SK-N-SH (cell line): Measurements from ENCODE around the gene TM9SF3.

Experiments used
- GABPA ChIP-seq: IDR thresholded peaks from 2 replicates; pipeline ENCODE4 v1.4.0; 2012; ENCODE audit warnings: low read depth, mild to moderate bottlenecking
- RCOR1 ChIP-seq: fragments of 150-350 bp; IDR thresholded peaks from 2 replicates; pipeline ENCODE4 v1.6.1; 2017; ENCODE audit warnings: antibody characterized with exemption, low read length
- YY1 ChIP-seq: IDR thresholded peaks from 2 replicates; pipeline ENCODE4 v1.4.0; 2012; ENCODE audit warnings: low read depth, mild to moderate bottlenecking
- TF ChIP-seq, protein P1 (sequence below): fragments of 200-600 bp; sonication (generic); IDR thresholded peaks from 2 replicates; pipeline ENCODE4 v1.6.1; 2017; ENCODE audit warnings: antibody characterized with exemption, mild to moderate bottlenecking, moderate library complexity

DNA sequence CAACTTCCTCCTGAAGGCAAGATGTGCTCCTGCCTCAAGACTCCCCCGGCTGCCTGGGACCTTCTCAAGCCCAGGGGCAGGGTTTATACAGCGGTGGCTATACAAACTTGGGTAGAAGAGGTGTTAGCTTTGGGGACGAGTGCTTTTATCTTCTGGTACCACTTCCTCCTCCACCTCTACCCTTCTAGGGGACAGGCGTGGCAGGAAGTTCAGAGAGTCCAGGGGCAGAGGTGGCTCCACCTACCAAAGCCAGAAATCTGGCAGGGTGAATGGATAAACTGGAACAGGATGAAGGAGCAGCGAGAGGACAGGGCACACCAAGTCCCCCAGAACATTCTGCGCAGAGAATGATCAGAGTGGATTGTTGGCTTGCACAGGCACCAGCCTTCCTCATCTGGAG is 24.0 kb upstream of the TM9SF3 start:
- TF ChIP-seq YY1 (no peak), RCOR1 (no peak), GABPA (no peak)
- TF ChIP-seq, protein P1, sequence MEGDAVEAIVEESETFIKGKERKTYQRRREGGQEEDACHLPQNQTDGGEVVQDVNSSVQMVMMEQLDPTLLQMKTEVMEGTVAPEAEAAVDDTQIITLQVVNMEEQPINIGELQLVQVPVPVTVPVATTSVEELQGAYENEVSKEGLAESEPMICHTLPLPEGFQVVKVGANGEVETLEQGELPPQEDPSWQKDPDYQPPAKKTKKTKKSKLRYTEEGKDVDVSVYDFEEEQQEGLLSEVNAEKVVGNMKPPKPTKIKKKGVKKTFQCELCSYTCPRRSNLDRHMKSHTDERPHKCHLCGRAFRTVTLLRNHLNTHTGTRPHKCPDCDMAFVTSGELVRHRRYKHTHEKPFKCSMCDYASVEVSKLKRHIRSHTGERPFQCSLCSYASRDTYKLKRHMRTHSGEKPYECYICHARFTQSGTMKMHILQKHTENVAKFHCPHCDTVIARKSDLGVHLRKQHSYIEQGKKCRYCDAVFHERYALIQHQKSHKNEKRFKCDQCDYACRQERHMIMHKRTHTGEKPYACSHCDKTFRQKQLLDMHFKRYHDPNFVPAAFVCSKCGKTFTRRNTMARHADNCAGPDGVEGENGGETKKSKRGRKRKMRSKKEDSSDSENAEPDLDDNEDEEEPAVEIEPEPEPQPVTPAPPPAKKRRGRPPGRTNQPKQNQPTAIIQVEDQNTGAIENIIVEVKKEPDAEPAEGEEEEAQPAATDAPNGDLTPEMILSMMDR = no peak
